Neural progenitor cell (in vitro differentiated cells): Measurements from ENCODE around the gene LTC4S. TPM values are rescaled to one million over a fixed set of nuclear protein-coding genes. Genes with fewer than 3 reads are reported as not detected.

ENCODE experiments used
- DNase-seq: peaks from one replicate; pipeline ENCODE4 v3.0.0-alpha.2; 2016; ENCODE audit warnings: low spot score
- H2AFZ ChIP-seq: fragments of 200-600 bp; sonication (generic); replicated peaks from 2 replicates; pipeline ENCODE4 v1.6.1; 2016; ENCODE audit warnings: antibody characterized with exemption
- H3F3A ChIP-seq: fragments of 200-600 bp; sonication (generic); 2 replicates; pipeline ENCODE4 v1.6.1; 2016; ENCODE audit warnings: antibody characterized with exemption, low read depth
- H3K27ac ChIP-seq: fragments of 200-600 bp; sonication (generic); 2 replicates; pipeline ENCODE4 v1.5.1; 2016; ENCODE audit warnings: mild to moderate bottlenecking
- H3K27me3 ChIP-seq: fragments of 200-600 bp; sonication (generic); 2 replicates; pipeline ENCODE4 v1.6.1; 2016; ENCODE audit warnings: mild to moderate bottlenecking, moderate library complexity
- H3K36me3 ChIP-seq: fragments of 200-600 bp; sonication (generic); 2 replicates; pipeline ENCODE4 v1.5.1; 2016
- H3K4me1 ChIP-seq: fragments of 200-600 bp; sonication (generic); 2 replicates; pipeline ENCODE4 v1.6.1; 2016; ENCODE audit warnings: mixed run types
- H3K4me2 ChIP-seq: fragments of 200-600 bp; sonication (generic); 2 replicates; pipeline ENCODE4 v1.6.1; 2016
- H3K4me3 ChIP-seq: fragments of 200-600 bp; sonication (generic); 2 replicates; pipeline ENCODE4 v1.5.1; 2016
- H3K79me2 ChIP-seq: fragments of 200-600 bp; sonication (generic); 2 replicates; pipeline ENCODE4 v1.6.1; 2016; ENCODE audit warnings: low read depth
- H3K9ac ChIP-seq: fragments of 200-600 bp; sonication (generic); 2 replicates; pipeline ENCODE4 v1.6.1; 2016
- H3K9me3 ChIP-seq: fragments of 200-600 bp; sonication (generic); 2 replicates; pipeline ENCODE4 v1.5.1; 2016; ENCODE audit warnings: low read depth
- H4K20me1 ChIP-seq: fragments of 200-600 bp; sonication (generic); 2 replicates; pipeline ENCODE4 v1.6.1; 2016; ENCODE audit warnings: low read depth
- H3K27ac Mint-ChIP-seq: 3 replicates; pipeline ENCODE4 v1.8.0; 2021; ENCODE audit warnings: mixed read lengths
- H3K27me3 Mint-ChIP-seq: 2 replicates; pipeline ENCODE4 v1.8.0; 2022; ENCODE audit warnings: low read depth, mild to moderate bottlenecking, inconsistent platforms, moderate library complexity, mixed read lengths; ENCODE audit not compliant: insufficient read depth
- H3K36me3 Mint-ChIP-seq: 3 replicates; pipeline ENCODE4 v1.8.0; 2021; ENCODE audit warnings: mixed read lengths
- H3K4me1 Mint-ChIP-seq: 3 replicates; pipeline ENCODE4 v1.8.0; 2021; ENCODE audit warnings: mixed read lengths
- H3K4me3 Mint-ChIP-seq: 3 replicates; pipeline ENCODE4 v1.8.0; 2021; ENCODE audit warnings: mild to moderate bottlenecking, moderate library complexity, mixed read lengths
- H3K9me3 Mint-ChIP-seq: 3 replicates; pipeline ENCODE4 v1.8.0; 2020; ENCODE audit warnings: mixed read lengths
- CTCF ChIP-seq: fragments of 200-600 bp; sonication (generic); IDR thresholded peaks from 2 replicates; pipeline ENCODE4 v1.5.1; 2017; ENCODE audit warnings: antibody characterized with exemption, mild to moderate bottlenecking
- EZH2 ChIP-seq: fragments of 200-600 bp; sonication (generic); IDR thresholded peaks from 2 replicates; pipeline ENCODE4 v1.6.1; 2017; ENCODE audit warnings: antibody characterized with exemption, mild to moderate bottlenecking, moderate library complexity
- EZH2phosphoT487 ChIP-seq: fragments of 200-600 bp; sonication (generic); IDR thresholded peaks from 2 replicates; pipeline ENCODE4 v1.6.1; 2017; ENCODE audit warnings: antibody characterized with exemption
- total RNA-seq: library from RNA; depleted of rRNA; stranded (reverse); fragments of >200 nt; gene quantifications from 2 replicates; pipeline ENCODE4 v1.2.3, GENCODE V29; 2015; ENCODE audit warnings: low replicate concordance

Gene LTC4S
- total RNA-seq, 1 donor from 2014 or later = not detected

DNA sequence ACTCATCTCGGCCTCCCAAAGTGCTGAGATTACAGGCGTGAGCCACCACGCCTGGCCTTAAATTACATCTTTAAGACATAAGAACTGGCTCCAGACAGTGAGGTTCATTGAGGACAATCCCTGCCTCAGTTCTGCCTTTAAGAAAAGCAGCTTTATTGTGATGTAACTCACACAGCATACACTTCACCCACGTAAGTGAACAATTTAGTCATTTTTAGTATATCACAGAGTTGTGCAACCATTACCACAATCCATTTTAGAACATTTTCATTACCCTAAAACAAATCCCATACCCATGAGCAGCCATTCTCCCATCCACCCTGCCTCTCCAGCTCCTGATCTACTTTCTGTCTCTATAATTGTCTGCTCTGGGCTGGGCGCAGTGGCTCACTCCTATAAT, 24.0 kb upstream of the LTC4S start:
- H3K4me3 ChIP-seq = no peak overlapping the region
- no peak overlapping the region for H3K27ac Mint-ChIP-seq
- TF ChIP-seq CTCF (no peak), EZH2 (no peak), EZH2phosphoT487 (no peak)
- no peak overlapping the region for H2AFZ ChIP-seq
- peaks cover 27% of the 10 kb centered on the region for H3K79me2 ChIP-seq
- peaks cover 59% of the 10 kb centered on the region for H4K20me1 ChIP-seq
- no peak overlapping the region for H3K4me3 Mint-ChIP-seq
- peaks cover 44% of the 10 kb centered on the region for H3K36me3 Mint-ChIP-seq
- H3K27me3 ChIP-seq = no peaks in the 10 kb centered on the region
- H3K36me3 ChIP-seq = peaks cover 8% of the 10 kb centered on the region
- peaks cover 22% of the 10 kb centered on the region for H3K4me1 Mint-ChIP-seq
- no peaks in the 10 kb centered on the region for H3K4me1 ChIP-seq
- peaks cover 2% of the 10 kb centered on the region for H3K27me3 Mint-ChIP-seq
- H3K9ac ChIP-seq = no peak overlapping the region
- H3K4me2 ChIP-seq = no peak overlapping the region
- H3F3A ChIP-seq = peaks cover 3% of the 10 kb centered on the region
- no peaks in the 10 kb centered on the region for H3K9me3 ChIP-seq
- no peak for DNase-seq
- no peaks in the 10 kb centered on the region for H3K9me3 Mint-ChIP-seq
- H3K27ac ChIP-seq = no peak overlapping the region

DNA sequence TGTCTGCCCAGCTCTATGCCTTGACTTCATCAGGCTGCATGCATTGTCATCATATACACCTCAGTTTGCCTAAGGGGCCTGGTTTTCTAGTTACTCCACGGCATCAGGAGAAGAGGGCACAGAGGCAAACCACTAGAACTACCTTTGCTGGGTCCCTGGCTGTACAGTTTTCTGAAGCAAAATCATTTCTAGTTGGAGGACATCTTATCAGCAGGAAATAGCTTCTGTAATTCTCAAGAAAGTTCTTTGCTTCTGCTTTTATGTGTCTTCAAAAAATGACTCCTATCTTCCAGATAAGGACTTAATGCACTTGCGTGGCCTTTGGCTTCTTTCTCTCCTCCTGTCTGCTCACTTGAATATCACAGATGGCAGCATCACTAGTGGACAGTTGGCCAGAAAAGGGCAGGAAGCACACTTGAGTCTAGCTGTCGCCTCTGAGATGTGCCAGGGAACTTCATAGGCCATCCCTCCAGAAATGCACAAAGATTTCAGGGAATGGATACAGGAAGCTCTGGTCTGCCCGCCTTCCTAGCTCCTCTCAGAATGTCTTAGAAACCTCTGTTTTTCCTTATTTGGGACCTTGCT, 22.4 kb upstream of the LTC4S start:
- peaks cover 11% of the 10 kb centered on the region for H3K79me2 ChIP-seq
- peaks cover 6% of the 10 kb centered on the region for H3K4me1 Mint-ChIP-seq
- H3K27me3 Mint-ChIP-seq = peaks cover 2% of the 10 kb centered on the region
- no peak for TF ChIP-seq EZH2phosphoT487
- no peak for TF ChIP-seq CTCF
- no peak for TF ChIP-seq EZH2
- H3K27me3 ChIP-seq = no peaks in the 10 kb centered on the region
- H3K4me3 ChIP-seq = no peak overlapping the region
- no peak overlapping the region for H3K27ac Mint-ChIP-seq
- H4K20me1 ChIP-seq = peaks cover 47% of the 10 kb centered on the region
- H3K4me3 Mint-ChIP-seq = no peak overlapping the region
- H3K4me2 ChIP-seq = no peak overlapping the region
- no peaks in the 10 kb centered on the region for H3K9me3 ChIP-seq
- no peak overlapping the region for H3K9ac ChIP-seq
- peaks cover 8% of the 10 kb centered on the region for H3K36me3 ChIP-seq
- DNase-seq = no peak
- H3K4me1 ChIP-seq = no peaks in the 10 kb centered on the region
- H3K36me3 Mint-ChIP-seq = peaks cover 42% of the 10 kb centered on the region
- H3F3A ChIP-seq = peaks cover 3% of the 10 kb centered on the region
- H3K27ac ChIP-seq = no peak overlapping the region
- no peak overlapping the region for H2AFZ ChIP-seq
- H3K9me3 Mint-ChIP-seq = no peaks in the 10 kb centered on the region

DNA sequence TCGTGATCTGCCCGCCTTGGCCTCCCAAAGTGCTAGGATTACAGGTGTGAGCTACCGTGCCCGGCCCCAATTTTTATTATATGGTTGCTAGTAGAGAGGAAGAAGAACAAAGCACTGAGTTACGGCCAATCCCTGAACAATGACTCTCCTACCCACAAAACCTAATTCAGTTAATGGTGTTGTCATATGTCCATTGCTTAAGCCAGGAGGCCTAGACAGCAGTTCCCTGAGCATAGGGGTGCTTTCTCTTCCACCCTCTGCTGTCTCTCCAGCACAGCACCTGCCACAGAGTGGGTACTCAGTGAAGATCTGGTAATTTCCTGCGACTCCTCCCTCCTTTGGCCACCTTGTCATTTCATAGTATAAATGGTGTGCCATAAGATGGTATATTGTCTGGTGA, 21.4 kb upstream of the LTC4S start:
- no peaks in the 10 kb centered on the region for H3K9me3 ChIP-seq
- no peak overlapping the region for H3K27ac ChIP-seq
- Mint-ChIP-seq H3K4me3 (no peak overlapping the region), H3K36me3 (peaks cover 42% of the 10 kb centered on the region), H3K4me1 (peaks cover 3% of the 10 kb centered on the region), H3K27ac (no peak overlapping the region), H3K27me3 (peaks cover 2% of the 10 kb centered on the region), H3K9me3 (no peaks in the 10 kb centered on the region)
- TF ChIP-seq CTCF = no peak
- no peak for TF ChIP-seq EZH2
- no peak for TF ChIP-seq EZH2phosphoT487
- no peak overlapping the region for H2AFZ ChIP-seq
- H3K79me2 ChIP-seq = peaks cover 1% of the 10 kb centered on the region
- DNase-seq = no peak
- no peaks in the 10 kb centered on the region for H3K27me3 ChIP-seq
- H4K20me1 ChIP-seq = peaks cover 38% of the 10 kb centered on the region
- no peaks in the 10 kb centered on the region for H3K4me1 ChIP-seq
- peaks cover 3% of the 10 kb centered on the region for H3F3A ChIP-seq
- no peak overlapping the region for H3K4me2 ChIP-seq
- peaks cover 8% of the 10 kb centered on the region for H3K36me3 ChIP-seq
- H3K9ac ChIP-seq = no peak overlapping the region
- no peak overlapping the region for H3K4me3 ChIP-seq
